A673 (cell line): ENCODE data around the gene SPECC1L. TPM values are rescaled to one million over a fixed set of nuclear protein-coding genes. Genes with fewer than 3 reads are reported as not detected.
"Not testable (repeated sequence)": the region's sequence is repeated elsewhere in the genome, so short reads cannot be mapped to it uniquely, and the experiment has no call there.

Source experiments
- BruUV-seq: library from RNA; stranded (reverse); fragments of 400-500 nt; replicated peaks from 2 replicates; lab custom pipeline; 2021; lab: Mats Ljungman, UMichigan
- CTCF ChIA-PET: fragments of 300-600 bp; sonication (Branson Sonifier 250); formaldehyde crosslinking; loops from one replicate; lab custom pipeline; 2022; ENCODE audit warnings: antibody characterized with exemption; lab: Charles Lee
- POLR2A ChIA-PET: fragments of 300-600 bp; sonication (Branson Sonifier 250); formaldehyde crosslinking; loops from one replicate; lab custom pipeline; 2022; ENCODE audit warnings: antibody characterized with exemption; ENCODE audit not compliant: low non-redundant PET; lab: Charles Lee
- DNase-seq: peaks from one replicate; pipeline ENCODE4 v3.0.0-alpha.2; 2015; ENCODE audit warnings: low spot score
- H3K27ac ChIP-seq: fragments of 200-600 bp; sonication (generic); 2 replicates; pipeline ENCODE4 v1.5.1; 2016; ENCODE audit warnings: mixed run types, low read depth, mild to moderate bottlenecking, mixed read lengths, antibody characterized with exemption, low read length; ENCODE audit not compliant: poor library complexity, severe bottlenecking
- H3K27me3 ChIP-seq: fragments of 200-600 bp; sonication (generic); replicated peaks from 2 replicates; pipeline ENCODE4 v1.6.1; 2017; ENCODE audit warnings: mixed run types, low read depth, mild to moderate bottlenecking, mixed read lengths, antibody characterized with exemption, low read length; ENCODE audit not compliant: insufficient read depth, poor library complexity
- H3K36me3 ChIP-seq: fragments of 200-600 bp; sonication (generic); 2 replicates; pipeline ENCODE4 v1.6.1; 2016; ENCODE audit warnings: mixed run types, mild to moderate bottlenecking, mixed read lengths, antibody characterized with exemption, low read length; ENCODE audit not compliant: insufficient read depth, poor library complexity, severe bottlenecking
- H3K4me1 ChIP-seq: fragments of 200-600 bp; sonication (generic); 2 replicates; pipeline ENCODE4 v1.6.1; 2017; ENCODE audit warnings: mixed run types, mild to moderate bottlenecking, mixed read lengths, antibody characterized with exemption, low read length; ENCODE audit not compliant: insufficient read depth, poor library complexity, severe bottlenecking
- H3K4me3 ChIP-seq: fragments of 200-600 bp; sonication (generic); 2 replicates; pipeline ENCODE4 v1.5.1; 2016; ENCODE audit warnings: low read depth, mixed run types, mild to moderate bottlenecking, mixed read lengths, low read length; ENCODE audit not compliant: poor library complexity, severe bottlenecking
- H3K9me3 ChIP-seq: fragments of 200-600 bp; sonication (generic); 2 replicates; pipeline ENCODE4 v1.6.1; 2016; ENCODE audit warnings: mixed run types, low read depth, mild to moderate bottlenecking, mixed read lengths, antibody characterized with exemption, low read length; ENCODE audit not compliant: poor library complexity, severe bottlenecking
- CTCF ChIP-seq: fragments of 300-800, 200-600 bp; sonication (generic); conservative IDR thresholded peaks from 2 replicates; pipeline ENCODE4 v1.5.1; 2017; ENCODE audit warnings: low read depth, mild to moderate bottlenecking, antibody characterized with exemption, low read length, moderate library complexity, mixed read lengths
- EZH2 ChIP-seq: fragments of 200-600 bp; sonication (generic); IDR thresholded peaks from 2 replicates; pipeline ENCODE4 v1.6.1; 2017; ENCODE audit warnings: borderline replicate concordance, low read depth, mild to moderate bottlenecking, mixed read lengths, antibody characterized with exemption, low read length; ENCODE audit not compliant: poor library complexity, severe bottlenecking
- intact Hi-C: fragments of 100-400 bp; cut with micrococcal nuclease; formaldehyde crosslinking; loops from one replicate; pipeline ENCODE4 v1.10.0; 2022; ENCODE audit not compliant: unreplicated experiment
- total RNA-seq: library from RNA; stranded (reverse); gene quantifications from 2 replicates; pipeline ENCODE4 v1.2.3, GENCODE V29; 2021

Gene SPECC1L
- total RNA-seq, 1 experiment from 2014 or later = 56.7 TPM

GRCh38 chr22:24315367-24315966, 44.8 kb downstream of the SPECC1L start:
- Histone ChIP-seq H3K9me3 (no peaks in the 10 kb centered on the region), H3K4me1 (no peaks in the 10 kb centered on the region), H3K36me3 (peaks cover 31% of the 10 kb centered on the region), H3K4me3 (no peak overlapping the region), H3K27me3 (no peaks in the 10 kb centered on the region), H3K27ac (no peak overlapping the region)
- TF ChIP-seq CTCF (no peak), EZH2 (no peak)
- ChIA-PET POLR2A (no interaction called here), CTCF (no interaction called here)
- BruUV-seq = no TSS peak
- intact Hi-C loops = no loop called here
- no peak for DNase-seq

GRCh38 chr22:24316264-24316663, 45.6 kb downstream of the SPECC1L start:
- intact Hi-C loops, H3K27me3 ChIP-seq, BruUV-seq, CTCF ChIA-PET, H3K4me3 ChIP-seq, POLR2A ChIA-PET, H3K9me3 ChIP-seq, H3K4me1 ChIP-seq, DNase-seq, H3K27ac ChIP-seq: not testable (repeated sequence)
- peaks cover 31% of the 10 kb centered on the region for H3K36me3 ChIP-seq

GRCh38 chr22:24317511-24317910, 46.9 kb downstream of the SPECC1L start:
- H3K27me3 ChIP-seq, BruUV-seq, CTCF ChIA-PET, H3K9me3 ChIP-seq, H3K4me1 ChIP-seq, DNase-seq, H3K27ac ChIP-seq, H3K4me3 ChIP-seq, intact Hi-C loops, POLR2A ChIA-PET: not testable (repeated sequence)
- H3K36me3 ChIP-seq = peaks cover 40% of the 10 kb centered on the region

- no peak for DNase-seq
- no peak overlapping the region for H3K4me3 ChIP-seq
- POLR2A ChIA-PET = no interaction called here
- CTCF ChIA-PET = no interaction called here
- no peaks in the 10 kb centered on the region for H3K9me3 ChIP-seq
- H3K27ac ChIP-seq = no peak overlapping the region
- no peaks in the 10 kb centered on the region for H3K27me3 ChIP-seq
- intact Hi-C loops = no loop called here
- TF ChIP-seq EZH2 (no peak), CTCF (no peak)
- no TSS peak for BruUV-seq
- no peaks in the 10 kb centered on the region for H3K4me1 ChIP-seq
- peaks cover 35% of the 10 kb centered on the region for H3K36me3 ChIP-seq
Observed at GRCh38 chr22:24319451-24319850, 48.8 kb downstream of the SPECC1L start.
